HepG2 (cell line): ENCODE data around the gene SRC. TPM values are rescaled to one million over a fixed set of nuclear protein-coding genes. Genes with fewer than 3 reads are reported as not detected.

Experiments
- ARID4A ChIP-seq: sonication (generic); formaldehyde crosslinking; IDR thresholded peaks from 2 replicates; pipeline ENCODE4 v1.5.0; 2020; ENCODE audit warnings: mild to moderate bottlenecking, missing genetic modification reagents, borderline replicate concordance
- ASH2L ChIP-seq: fragments of 300-600, 200-600 bp; sonication (generic); IDR thresholded peaks from 2 replicates; pipeline ENCODE4 v1.7.0; 2017; ENCODE audit warnings: low read depth, mild to moderate bottlenecking, moderate library complexity, mixed read lengths, low read length; ENCODE audit not compliant: insufficient read length
- EP300 ChIP-seq, 3 experiments: sonication (generic) in 1 of 3; formaldehyde crosslinking in 1 of 3; IDR thresholded peaks; 2 replicates each; pipeline versions ENCODE4 v1.5.1 to v1.6.1; 2011 to 2020; ENCODE audit warnings: low read depth in 2 of 3, low read length in 2 of 3, borderline replicate concordance in 1 of 3, improper control_type of control experiment in 1 of 3, mild to moderate bottlenecking in 1 of 3, missing genetic modification reagents in 1 of 3, moderate library complexity in 1 of 3
- FUBP1 ChIP-seq: sonication (generic); formaldehyde crosslinking; IDR thresholded peaks from 2 replicates; pipeline ENCODE4 v1.5.1; 2020; ENCODE audit warnings: missing genetic modification reagents, mild to moderate bottlenecking, borderline replicate concordance
- IRX3 ChIP-seq: sonication (generic); formaldehyde crosslinking; IDR thresholded peaks from 2 replicates; pipeline ENCODE4 v1.8.1; 2023; ENCODE audit warnings: mild to moderate bottlenecking, low read depth, missing genetic modification reagents, borderline replicate concordance
- MTF1 ChIP-seq: sonication (generic); formaldehyde crosslinking; IDR thresholded peaks from 2 replicates; pipeline ENCODE4 v1.5.0; 2020; ENCODE audit warnings: missing genetic modification reagents
- MYNN ChIP-seq: sonication (generic); formaldehyde crosslinking; IDR thresholded peaks from 2 replicates; pipeline ENCODE4 v1.4.0; 2020; ENCODE audit warnings: mild to moderate bottlenecking, low read depth, missing genetic modification reagents
- PRDM4 ChIP-seq: sonication (generic); formaldehyde crosslinking; IDR thresholded peaks from 2 replicates; pipeline ENCODE4 v1.9.0; 2021; ENCODE audit warnings: missing genetic modification reagents, borderline replicate concordance
- RARA ChIP-seq: IDR thresholded peaks from 2 replicates; pipeline ENCODE4 v1.6.1; 2016; ENCODE audit warnings: missing genetic modification reagents, missing compliant biosample characterization
- TBX2 ChIP-seq: sonication (generic); formaldehyde crosslinking; IDR thresholded peaks from 2 replicates; pipeline ENCODE4 v1.5.0; 2020; ENCODE audit warnings: missing genetic modification reagents, mild to moderate bottlenecking, borderline replicate concordance
- ZC3H4 ChIP-seq: sonication (generic); formaldehyde crosslinking; IDR thresholded peaks from 2 replicates; pipeline ENCODE4 v1.4.0; 2020; ENCODE audit warnings: missing genetic modification reagents, borderline replicate concordance
- ZFX ChIP-seq: sonication (generic); formaldehyde crosslinking; IDR thresholded peaks from 2 replicates; pipeline ENCODE4 v1.4.0; 2020; ENCODE audit warnings: mild to moderate bottlenecking, low read depth, missing genetic modification reagents, moderate library complexity
- ZNF788 ChIP-seq: sonication (generic); formaldehyde crosslinking; IDR thresholded peaks from 2 replicates; pipeline ENCODE4 v1.5.0; 2020; ENCODE audit warnings: mild to moderate bottlenecking, missing genetic modification reagents, borderline replicate concordance
- polyA plus RNA-seq, 8 experiments: library from polyadenylated mRNA; depleted of rRNA in 3 of 8; stranded (reverse) in 7 of 8; unstranded in 1 of 8; fragments of >200 nt; fragmentation: Illumina TruSeq in 4 of 8; extraction: Trizol in 4 of 8; gene quantifications; 2 replicates each; pipeline versions ENCODE4 v1.2.1 to v1.2.3, GENCODE V29; 2011 to 2016; ENCODE audit warnings: low read depth in 4 of 8, missing spikeins in 1 of 8, mixed read lengths in 1 of 8; ENCODE audit not compliant: insufficient read depth in 1 of 8
- total RNA-seq, 5 experiments: library from RNA; depleted of rRNA; stranded (reverse); fragments of >200 nt; fragmentation: Illumina TruSeq; extraction: Trizol; gene quantifications; 2 replicates each; pipeline ENCODE4 v1.2.3, GENCODE V29; 2016; ENCODE audit warnings: low read depth in 1 of 5
- TF ChIP-seq, protein P1 (sequence below): IDR thresholded peaks from 2 replicates; pipeline ENCODE4 v1.6.1; 2016; ENCODE audit warnings: missing compliant biosample characterization, missing genetic modification reagents, borderline replicate concordance

SRC gene
- total and polyA plus RNA-seq, 2 of the 13 experiments (the other 11 are each of a cell fraction or from before 2014, with no cell fraction given): 54.7 to 192 TPM

DNA sequence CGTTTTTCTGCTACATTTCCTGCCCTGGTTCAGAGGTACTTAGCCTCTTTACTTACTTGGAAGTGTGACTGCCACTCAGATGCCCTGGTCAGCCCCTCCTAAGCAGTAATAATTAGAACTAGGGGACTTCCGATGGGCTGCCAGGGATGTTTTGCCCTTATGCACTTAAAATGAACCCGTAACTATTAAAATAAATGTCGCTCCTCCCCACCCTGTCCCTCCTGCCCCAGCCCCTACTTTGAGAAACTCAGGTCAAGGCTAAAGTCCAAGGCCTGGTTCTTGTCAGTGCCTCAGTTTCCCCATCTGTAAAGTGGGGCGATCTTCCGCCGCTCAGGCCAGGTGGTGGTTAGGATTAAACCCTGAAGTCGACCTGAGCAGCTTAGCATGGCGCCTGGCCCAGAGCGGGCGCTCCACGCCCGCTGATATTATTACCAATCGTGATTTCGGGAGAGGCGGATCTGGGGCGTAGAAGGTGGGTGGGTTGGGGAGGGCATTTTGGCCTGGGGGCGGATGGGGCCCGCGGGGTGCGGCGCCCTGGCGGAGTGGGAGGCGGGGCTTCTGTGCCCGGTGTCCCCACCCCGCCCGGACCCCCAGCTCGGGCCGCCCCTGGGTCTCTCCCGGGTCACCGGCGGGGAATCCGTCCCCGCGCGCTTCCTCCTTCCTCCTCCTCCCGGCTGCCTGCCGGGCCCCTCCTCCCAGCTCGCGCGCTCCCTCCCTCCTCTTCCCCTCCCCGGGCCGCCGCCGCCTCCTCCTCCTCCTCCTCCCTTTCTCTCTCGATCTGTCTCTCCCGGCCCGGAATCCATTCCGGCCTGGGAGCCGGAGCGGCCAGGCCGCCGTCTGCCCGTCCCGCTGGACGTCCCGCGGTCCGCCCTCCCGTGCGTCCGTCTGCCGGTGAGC, at the start of gene SRC (continued):
- TF ChIP-seq ARID4A (CRISPR knock-in tag): peak; percentile 72; the same call in 1 of the 2 replicates
- peak; percentile 40; the same call in 1 of the 2 replicates for TF ChIP-seq TBX2 (CRISPR knock-in tag)
- no peak for TF ChIP-seq MYNN
- TF ChIP-seq ASH2L: peak; percentile 1
- no peak for TF ChIP-seq PRDM4 (CRISPR knock-in tag)
- TF ChIP-seq ZC3H4 (CRISPR knock-in tag): no peak
- peak; percentile 16; the same call in 1 of the 2 replicates for TF ChIP-seq ZNF788 (CRISPR knock-in tag)
- TF ChIP-seq, protein P1, sequence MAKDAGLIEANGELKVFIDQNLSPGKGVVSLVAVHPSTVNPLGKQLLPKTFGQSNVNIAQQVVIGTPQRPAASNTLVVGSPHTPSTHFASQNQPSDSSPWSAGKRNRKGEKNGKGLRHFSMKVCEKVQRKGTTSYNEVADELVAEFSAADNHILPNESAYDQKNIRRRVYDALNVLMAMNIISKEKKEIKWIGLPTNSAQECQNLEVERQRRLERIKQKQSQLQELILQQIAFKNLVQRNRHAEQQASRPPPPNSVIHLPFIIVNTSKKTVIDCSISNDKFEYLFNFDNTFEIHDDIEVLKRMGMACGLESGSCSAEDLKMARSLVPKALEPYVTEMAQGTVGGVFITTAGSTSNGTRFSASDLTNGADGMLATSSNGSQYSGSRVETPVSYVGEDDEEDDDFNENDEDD (CRISPR knock-in tag): peak; percentile 40; the same call in 1 of the 2 replicates
- TF ChIP-seq EP300 (IDR thresholded peaks at IDR 0.05; ENCODE audit: low read depth in 2 of 2, low read length in 2 of 2): peak in 1 of 2 experiments; percentile 15; a peak in 1 of 4 replicates
- no peak for TF ChIP-seq EP300 (CRISPR knock-in tag; IDR thresholded peaks at IDR 0.05; ENCODE audit: borderline replicate concordance)
- no peak for TF ChIP-seq IRX3 (CRISPR knock-in tag)
- TF ChIP-seq FUBP1 (CRISPR knock-in tag): no peak
- peak; percentile 66; the same call in 1 of the 2 replicates for TF ChIP-seq ZFX (CRISPR knock-in tag)
- 0 out of 2 replicates have a peak, but pooled peaks have one; percentile 53 for TF ChIP-seq MTF1 (CRISPR knock-in tag)
- peak; percentile 70 for TF ChIP-seq RARA
